Activated CD4-positive, alpha-beta T cell treated with anti-CD3 and anti-CD28 coated beads, Interleukin-2, Interleukin-4, amounts not matched to agents 100 ng/mL and 50 ng/mL, durations not matched to agents 16 hours and 8 hours (primary cell): ENCODE measurements around the gene PTPN14.
A peak's percentile ranks its signal among the peaks of the same experiment; 100 is the strongest.

ENCODE experiments used
- DNase-seq: peaks from one replicate; pipeline ENCODE4 v3.0.0-alpha.2; 2020; ENCODE audit warnings: low spot score

The PTPN14 gene

GRCh38 chr1:214568328-214568727 lies 16.9 kb upstream of the PTPN14 start:
- no peak for DNase-seq

- no peak for DNase-seq
Measured at GRCh38 chr1:214567481-214567980, 16.1 kb upstream of the PTPN14 start.

- DNase-seq = peak; percentile 13
Measured at GRCh38 chr1:214566158-214567104, 15.0 kb upstream of the PTPN14 start.

- DNase-seq = no peak
Measured at GRCh38 chr1:214565310-214565709, 13.9 kb upstream of the PTPN14 start.

GRCh38 chr1:214563881-214564280 lies 12.5 kb upstream of the PTPN14 start:
- no peak for DNase-seq

- no peak for DNase-seq
Measured at GRCh38 chr1:214557952-214558735, 6.7 kb upstream of the PTPN14 start.

- no peak for DNase-seq
Measured at GRCh38 chr1:214553142-214553710, 1.8 kb upstream of the PTPN14 start.

GRCh38 chr1:214552174-214552608 lies 789 bp upstream of the PTPN14 start:
- no peak for DNase-seq

GRCh38 chr1:214550857-214551435 lies 456 bp downstream of the PTPN14 start:
- DNase-seq = no peak

- no peak for DNase-seq
Measured at GRCh38 chr1:214550013-214550856, 1.2 kb downstream of the PTPN14 start.

- no peak for DNase-seq
Measured at GRCh38 chr1:214549604-214550003, 1.8 kb downstream of the PTPN14 start.

GRCh38 chr1:214548988-214549387 lies 2.4 kb downstream of the PTPN14 start:
- DNase-seq = no peak

GRCh38 chr1:214548271-214548670 lies 3.1 kb downstream of the PTPN14 start:
- no peak for DNase-seq

- no peak for DNase-seq
Measured at GRCh38 chr1:214547747-214548146, 3.7 kb downstream of the PTPN14 start.

GRCh38 chr1:214546886-214547641 lies 4.3 kb downstream of the PTPN14 start:
- DNase-seq = no peak

GRCh38 chr1:214546084-214546483 lies 5.3 kb downstream of the PTPN14 start:
- no peak for DNase-seq

- no peak for DNase-seq
Measured at GRCh38 chr1:214545293-214545692, 6.1 kb downstream of the PTPN14 start.

GRCh38 chr1:214544791-214545190 lies 6.6 kb downstream of the PTPN14 start:
- DNase-seq = no peak

GRCh38 chr1:214542275-214543199 lies 8.9 kb downstream of the PTPN14 start:
- DNase-seq = no peak
